22Rv1 (cell line): ENCODE data around the gene TRIM29.

Source experiments
- ZFX ChIP-seq: fragments of 450-650 bp; IDR thresholded peaks from 2 replicates; pipeline ENCODE4 v1.6.1; 2017; ENCODE audit warnings: antibody characterized with exemption, borderline replicate concordance
- TF ChIP-seq, protein P1 (sequence below): fragments of 450-650 bp; IDR thresholded peaks from 2 replicates; pipeline ENCODE4 v1.5.1; 2017; ENCODE audit warnings: mild to moderate bottlenecking

DNA sequence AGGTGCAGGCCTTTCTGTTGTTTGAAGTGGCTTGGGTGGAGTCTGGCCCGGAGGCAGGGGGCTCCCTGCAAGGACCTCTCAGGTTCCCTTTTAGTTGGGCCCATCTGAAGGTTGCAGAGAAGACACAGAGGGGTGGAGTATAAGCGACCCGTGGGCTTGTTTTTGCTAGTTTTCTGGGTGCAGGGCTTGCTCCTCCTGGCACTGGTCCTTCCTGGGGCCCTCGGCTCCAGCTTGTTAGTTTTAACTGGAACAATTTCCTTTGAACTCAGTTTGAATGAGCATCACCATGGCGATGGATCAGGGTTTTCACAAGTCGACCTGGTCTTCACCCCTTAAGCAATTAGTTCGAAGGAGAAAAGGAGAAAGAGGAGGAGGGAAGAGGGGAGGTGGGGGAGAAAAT lies 44.5 kb upstream of the TRIM29 start:
- TF ChIP-seq, protein P1, sequence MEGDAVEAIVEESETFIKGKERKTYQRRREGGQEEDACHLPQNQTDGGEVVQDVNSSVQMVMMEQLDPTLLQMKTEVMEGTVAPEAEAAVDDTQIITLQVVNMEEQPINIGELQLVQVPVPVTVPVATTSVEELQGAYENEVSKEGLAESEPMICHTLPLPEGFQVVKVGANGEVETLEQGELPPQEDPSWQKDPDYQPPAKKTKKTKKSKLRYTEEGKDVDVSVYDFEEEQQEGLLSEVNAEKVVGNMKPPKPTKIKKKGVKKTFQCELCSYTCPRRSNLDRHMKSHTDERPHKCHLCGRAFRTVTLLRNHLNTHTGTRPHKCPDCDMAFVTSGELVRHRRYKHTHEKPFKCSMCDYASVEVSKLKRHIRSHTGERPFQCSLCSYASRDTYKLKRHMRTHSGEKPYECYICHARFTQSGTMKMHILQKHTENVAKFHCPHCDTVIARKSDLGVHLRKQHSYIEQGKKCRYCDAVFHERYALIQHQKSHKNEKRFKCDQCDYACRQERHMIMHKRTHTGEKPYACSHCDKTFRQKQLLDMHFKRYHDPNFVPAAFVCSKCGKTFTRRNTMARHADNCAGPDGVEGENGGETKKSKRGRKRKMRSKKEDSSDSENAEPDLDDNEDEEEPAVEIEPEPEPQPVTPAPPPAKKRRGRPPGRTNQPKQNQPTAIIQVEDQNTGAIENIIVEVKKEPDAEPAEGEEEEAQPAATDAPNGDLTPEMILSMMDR = no peak
- no peak for TF ChIP-seq ZFX
